Endothelial cell of hepatic sinusoid (primary cell): Measurements from ENCODE around the gene PAIP2B.

Source experiments
- in situ Hi-C: cut with HindIII; loops from 2 replicates; pipeline ENCODE4 v1.10.0; 2017; ENCODE audit warnings: low sequenced_read_pairs

The PAIP2B gene

GRCh38 chr2:71154279-71154678 is 72.6 kb downstream of the PAIP2B start:
- in situ Hi-C loops: no loop called here

GRCh38 chr2:71153585-71154224 is 73.2 kb downstream of the PAIP2B start:
- in situ Hi-C loops: no loop called here

- in situ Hi-C loops: no loop called here
Observed at GRCh38 chr2:71151620-71152019, 75.3 kb downstream of the PAIP2B start.

- in situ Hi-C loops: no loop called here
Observed at GRCh38 chr2:71150082-71150816, 76.7 kb downstream of the PAIP2B start.

- in situ Hi-C loops: no loop called here
Observed at GRCh38 chr2:71148506-71149063, 78.3 kb downstream of the PAIP2B start.

- in situ Hi-C loops: no loop called here
Observed at GRCh38 chr2:71143782-71144181, 83.1 kb downstream of the PAIP2B start.

- in situ Hi-C loops: no loop called here
Observed at GRCh38 chr2:71136174-71136573, 90.7 kb downstream of the PAIP2B start.

- in situ Hi-C loops: no loop called here
Observed at GRCh38 chr2:71133603-71134002, 93.3 kb downstream of the PAIP2B start.
